HuH-7 (cell line): ENCODE data around the gene SGPL1.
"Not testable (repeated sequence)": the region's sequence is repeated elsewhere in the genome, so short reads cannot be mapped to it uniquely, and the experiment has no call there.

Source experiments
- DNase-seq: peaks from one replicate; pipeline ENCODE4 v3.0.0; 2011; ENCODE audit warnings: low spot score

Gene SGPL1

DNA sequence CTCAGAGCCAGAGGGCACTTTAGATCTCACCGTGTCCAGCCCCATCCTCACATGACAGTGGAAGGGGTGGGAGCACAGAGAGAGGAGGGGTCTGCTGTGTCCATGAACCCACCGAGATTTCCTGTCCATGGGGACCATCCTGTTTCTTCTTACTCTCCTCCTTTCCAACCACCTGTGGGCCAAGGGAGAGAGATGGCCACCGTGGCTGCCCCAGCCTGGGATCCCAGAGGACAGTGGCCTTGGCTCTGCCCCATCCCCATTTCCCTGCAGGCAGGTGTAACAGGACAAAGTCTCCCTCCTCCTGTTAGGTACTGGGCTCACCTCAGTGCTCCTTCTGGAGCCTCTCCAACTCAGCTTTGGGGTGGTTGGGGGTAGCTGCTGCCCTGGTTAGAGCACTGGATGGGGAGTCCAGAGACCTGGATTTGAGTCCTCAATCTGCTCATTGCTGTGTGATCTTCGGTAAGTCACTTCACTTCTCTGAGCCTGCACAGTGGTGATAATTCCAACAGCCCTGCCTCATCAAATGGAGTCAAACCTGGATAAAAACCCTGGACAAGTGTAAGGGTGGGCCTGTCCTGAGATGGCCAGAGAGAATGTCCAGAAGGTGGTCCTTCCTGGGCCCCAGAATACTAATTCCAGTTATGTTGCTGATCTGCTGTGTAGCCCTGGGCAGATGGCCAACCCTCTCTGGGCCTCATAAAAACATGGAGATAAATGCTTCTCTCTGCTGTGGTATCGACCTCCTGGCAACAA lies 90.5 kb downstream of the SGPL1 start:
- DNase-seq: no peak

DNA sequence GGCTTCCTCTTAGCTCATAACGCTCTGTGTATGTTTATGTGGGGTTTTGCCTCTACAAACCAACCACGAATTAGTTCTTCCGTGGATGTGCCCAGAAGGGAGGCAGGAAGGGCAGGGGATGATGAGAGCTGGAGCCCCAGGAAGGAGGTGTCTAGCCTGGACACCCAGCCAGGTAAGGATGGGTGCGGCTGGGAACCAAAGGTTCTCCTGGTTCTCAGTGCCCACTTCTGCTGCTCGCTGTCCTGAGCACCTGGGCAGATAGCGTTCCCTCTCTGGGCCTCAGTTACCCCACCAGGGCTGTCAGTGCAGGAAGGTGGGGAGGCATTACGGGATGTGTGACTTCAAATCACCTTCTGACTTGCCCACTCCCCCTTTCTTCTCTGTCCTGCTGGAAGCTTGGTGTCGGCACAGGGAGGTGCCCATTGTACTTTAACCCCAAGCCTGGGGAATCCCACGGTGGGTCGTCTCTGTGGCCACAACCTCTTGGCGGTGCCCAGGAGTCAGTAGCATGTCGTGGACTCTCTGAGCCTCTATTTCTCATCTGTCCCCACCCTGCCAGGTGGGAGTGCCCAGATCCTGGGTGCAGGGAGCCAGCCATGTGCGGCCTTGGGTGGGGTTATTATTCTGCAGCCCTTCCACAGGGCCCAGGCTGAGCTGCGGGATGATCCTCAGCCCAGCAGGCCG lies 91.3 kb downstream of the SGPL1 start:
- no peak for DNase-seq

DNA sequence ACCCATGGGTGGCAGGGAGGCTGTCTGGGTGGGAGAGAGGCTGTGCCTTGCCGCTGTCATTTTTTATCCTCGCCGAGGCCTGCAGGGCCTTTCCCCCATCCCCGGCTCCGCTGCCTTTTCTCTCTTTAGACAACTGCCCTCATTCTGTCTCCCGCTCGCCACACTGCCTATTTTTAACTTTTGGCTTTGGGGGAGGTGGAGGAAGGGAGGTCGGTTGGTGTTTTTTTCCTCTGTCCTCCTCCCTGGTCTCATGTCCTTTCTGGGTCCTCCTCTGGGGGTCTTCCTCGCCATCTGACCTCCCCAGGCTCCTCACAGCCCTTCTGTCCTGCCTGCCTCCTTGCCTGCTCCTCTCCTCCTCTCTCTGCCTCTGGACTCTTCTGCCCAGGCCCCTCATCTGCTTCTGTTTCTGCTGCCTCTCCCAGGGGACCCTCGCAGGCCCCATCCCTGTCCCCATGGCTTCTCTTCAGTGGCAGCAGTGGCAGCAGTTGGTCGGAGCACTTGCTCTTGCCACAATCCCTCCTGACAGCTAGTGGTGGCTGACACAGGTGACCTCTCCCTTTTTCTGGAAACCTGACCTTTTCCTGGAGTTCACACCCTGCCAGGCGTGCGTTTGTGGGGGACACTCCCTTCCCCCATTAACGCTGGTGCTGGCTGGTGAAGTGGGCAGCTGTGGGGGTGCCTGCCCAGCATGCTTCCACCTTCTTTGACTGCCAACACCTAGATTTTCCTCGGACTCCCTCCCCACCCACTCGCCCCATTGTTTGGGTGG lies 92.1 kb downstream of the SGPL1 start:
- DNase-seq: no peak

DNA sequence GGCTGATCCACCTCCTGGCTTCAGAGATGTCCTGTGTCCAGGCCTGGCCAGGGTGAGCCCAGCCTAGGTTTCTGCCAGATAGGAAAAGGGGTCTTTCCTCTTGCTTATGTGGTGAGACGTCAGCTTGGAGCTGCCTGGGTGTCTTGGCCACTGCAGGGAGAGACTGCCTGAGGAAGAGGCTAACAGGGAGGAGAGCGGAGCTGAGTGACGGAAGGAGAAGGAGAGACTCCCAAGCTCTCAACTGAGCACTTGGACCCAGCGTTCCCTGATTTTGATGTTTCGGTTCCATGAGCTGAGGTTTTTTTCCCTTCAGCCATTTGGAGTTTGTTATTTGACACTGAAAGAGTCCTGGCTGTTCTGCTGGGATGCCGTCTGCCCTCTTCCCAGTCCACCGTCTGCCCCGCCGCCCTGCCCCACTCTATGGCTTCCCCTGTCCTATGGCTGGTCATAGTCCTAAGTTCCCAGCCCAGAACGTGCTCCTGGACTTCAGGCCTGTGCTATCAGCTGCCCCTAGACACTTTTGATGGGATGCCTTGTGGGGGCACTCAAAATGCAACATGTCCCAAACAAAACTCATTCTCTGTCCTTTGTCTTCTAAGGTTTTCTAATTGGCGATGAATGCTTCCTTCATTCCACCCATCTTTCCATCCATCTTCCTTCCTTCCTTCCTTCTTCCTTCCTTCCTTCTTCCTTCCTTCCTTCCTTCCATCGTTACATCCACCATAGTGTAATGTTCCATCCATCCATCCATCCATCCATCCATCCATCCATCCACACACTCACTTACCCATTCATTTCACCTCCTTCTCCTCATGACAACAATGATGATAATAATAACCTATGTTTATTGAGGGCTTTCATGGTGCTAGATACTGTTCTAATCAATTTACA lies 92.9 kb downstream of the SGPL1 start:
- DNase-seq: no peak

DNA sequence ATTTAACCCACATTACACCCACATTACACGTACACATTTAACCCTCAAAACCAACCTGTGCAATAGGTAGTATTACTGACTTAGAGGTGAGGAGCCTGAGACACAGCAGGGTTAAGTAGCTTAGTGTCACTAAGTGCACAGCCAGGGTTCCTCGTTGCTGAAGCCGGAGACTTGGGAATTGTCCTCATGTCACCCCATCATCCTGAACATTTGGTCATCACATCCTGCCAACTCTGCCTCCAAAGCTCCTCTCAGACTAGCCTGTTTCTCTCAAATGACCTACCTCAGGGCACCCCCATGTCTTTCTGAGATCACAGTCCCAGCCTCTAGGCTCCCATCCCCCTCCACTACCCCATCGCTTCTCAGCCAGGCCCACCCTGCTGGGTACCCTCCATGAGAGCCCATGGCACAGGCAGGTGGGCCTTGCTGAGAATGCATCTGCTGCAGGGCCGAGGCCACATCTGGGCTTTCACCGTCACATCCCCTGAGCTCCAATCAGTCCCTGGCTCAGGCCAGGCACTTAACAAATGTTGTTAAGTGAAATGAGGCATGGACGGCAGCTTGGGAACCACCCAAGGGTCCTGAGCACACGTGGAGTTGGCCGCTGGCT lies 93.7 kb downstream of the SGPL1 start:
- DNase-seq: no peak

DNA sequence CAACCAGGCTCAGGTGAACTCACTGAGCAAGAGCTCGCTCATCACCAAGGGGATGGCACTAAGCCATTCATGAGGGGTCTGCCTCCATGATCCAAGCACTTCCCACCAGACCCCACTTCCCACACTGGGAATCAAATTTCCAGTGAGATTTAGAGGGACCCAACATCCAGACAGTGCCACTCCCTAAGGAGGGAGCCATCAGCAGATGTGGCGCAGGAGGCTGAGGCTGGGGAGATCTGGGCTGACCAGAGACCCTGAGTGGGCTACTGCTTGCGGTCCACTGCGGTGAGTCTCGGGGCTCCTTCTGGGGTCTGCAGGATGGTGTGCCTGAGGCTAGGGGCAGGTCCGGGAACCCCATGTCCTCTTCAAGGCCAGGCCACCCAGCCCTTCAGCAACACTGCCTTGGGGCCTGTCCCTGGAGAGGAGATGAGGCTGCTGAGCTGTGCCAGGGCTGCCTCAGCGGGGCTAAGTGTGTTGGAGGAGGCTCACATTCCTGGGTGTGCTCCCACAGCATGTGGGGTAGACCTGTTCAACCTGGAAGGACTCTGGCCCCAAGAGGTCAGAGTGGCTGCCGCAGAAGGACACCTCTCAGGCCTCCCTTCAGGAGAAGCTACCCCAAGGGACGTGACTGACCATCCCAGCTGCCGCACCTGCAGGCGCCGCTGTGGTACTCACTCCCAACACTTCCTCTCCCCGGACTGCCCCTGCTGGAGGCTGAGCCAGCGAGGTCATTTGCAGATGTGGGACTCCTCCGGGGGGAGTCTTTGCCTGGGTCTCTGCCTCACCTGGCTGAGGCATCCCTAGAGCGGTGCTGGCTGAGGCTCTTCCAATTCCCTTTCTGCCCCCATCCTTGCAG lies 95.0 kb downstream of the SGPL1 start:
- DNase-seq: no peak

DNA sequence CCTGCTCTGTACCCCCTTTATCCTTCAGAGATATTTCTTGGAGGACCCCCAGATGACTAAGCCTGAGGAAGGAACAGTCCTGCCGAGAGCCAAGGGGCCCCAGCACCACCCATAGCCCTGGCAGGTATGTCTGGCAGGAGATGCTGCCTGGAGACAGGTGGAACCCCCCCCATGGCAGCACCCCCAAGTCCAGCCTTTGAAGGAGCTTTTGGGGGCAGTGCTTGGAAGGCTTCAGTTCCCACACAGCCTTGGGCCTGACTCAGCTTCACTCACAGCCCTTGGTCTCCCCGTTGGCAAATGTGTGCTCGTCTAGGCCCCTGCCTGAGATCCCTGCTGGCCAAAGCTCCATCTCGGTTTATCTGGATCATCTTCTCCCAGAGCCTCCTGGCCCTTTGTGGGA lies 95.6 kb downstream of the SGPL1 start:
- DNase-seq: no peak

DNA sequence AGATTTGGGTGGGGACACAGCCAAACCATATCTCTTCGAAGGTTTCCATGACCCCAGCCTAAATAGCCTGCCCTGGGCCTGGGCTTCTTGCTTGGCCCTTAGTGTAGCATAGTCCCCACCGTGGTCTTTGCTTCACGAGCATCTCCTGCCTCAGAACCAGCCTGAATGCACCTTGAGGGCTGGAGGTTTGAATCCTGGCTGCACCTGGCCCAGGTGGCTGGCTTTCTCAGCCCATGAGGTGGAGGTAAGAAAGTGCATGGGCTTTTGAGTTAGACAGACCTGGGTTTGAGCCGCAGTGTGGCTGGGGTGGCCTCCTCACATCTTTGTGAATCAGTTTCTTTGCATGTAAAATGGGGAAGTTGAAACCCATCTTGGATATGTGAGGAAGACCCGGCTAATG lies 96.8 kb downstream of the SGPL1 start:
- DNase-seq: no peak

DNA sequence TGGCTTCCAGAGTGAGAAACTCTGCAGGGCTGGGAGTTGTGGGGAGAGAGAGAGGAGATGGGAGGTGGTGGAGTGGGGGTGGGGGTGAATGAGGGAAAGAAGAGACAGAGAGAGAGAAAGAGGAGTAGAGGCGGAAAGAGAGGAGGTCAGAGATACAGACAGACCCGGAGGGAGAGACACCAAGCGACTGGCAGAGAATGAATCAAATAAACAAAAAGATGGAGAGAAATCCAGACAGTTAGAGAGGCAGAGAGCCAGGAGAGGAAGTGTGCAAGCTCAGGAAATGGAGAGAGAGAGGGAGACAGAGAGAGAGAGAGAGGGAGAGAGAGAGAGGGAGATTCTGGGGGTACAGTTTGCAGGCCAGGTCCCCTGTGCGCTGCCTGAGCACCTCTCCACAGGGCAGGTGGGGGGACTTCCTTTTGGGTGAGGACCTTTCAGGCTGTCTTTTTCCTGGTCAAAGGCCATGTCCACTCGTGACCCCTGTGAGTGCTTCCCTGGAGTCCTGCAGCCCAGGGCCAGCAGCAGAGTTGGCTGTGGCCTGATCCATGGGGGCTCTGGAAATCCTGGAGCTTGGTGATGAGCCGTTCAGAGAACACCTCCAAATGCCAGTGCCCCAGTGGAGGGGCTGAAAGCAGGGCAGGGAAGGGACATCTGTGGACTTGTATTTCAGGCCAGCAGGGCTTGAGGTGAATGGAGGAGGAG lies 97.6 kb downstream of the SGPL1 start:
- DNase-seq: no peak

DNA sequence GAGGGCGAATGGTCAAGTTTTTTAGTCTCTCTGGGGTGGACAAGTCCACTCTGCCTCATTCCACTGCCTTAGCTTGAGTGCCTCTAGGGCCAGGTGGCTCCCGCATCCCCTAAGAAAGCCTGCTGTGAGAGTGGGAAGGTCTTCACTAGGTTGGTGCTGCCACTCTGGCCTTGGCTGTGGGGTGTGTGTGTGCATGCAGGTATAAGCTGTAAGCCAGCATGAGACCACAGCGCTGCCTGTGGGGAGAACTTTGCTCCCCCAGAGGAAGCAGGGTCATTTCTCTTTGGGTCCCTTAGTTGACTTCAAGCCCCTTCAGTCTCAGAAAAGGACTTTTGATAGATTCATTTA lies 98.1 kb downstream of the SGPL1 start:
- no peak for DNase-seq

DNA sequence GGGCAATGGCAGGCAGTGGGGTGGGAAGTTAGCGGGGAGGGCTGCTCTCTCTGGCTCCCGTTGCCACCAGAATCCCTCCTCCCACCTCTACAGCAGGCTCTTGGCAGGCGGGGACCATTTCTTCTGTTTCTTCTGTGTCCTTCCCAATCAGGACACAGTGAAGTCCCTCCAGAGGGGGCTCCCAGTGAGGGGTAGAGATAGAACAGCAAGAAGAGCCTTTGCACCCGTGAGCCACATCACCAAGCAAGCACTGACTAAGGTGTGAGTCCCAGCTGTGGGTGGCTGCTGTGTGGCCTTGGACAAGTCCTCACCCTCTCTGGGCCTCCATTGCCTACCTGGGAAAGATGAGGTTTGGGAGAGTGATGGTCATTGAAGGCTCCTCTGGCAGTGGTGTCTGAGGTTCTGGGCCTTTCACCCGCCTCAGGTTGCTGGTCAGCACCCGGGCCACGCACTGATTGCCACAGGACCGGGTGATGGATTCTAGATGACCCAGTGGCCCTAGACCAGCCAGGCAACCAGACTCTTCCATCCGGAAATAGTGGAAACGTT lies 98.6 kb downstream of the SGPL1 start:
- DNase-seq: no peak

DNA sequence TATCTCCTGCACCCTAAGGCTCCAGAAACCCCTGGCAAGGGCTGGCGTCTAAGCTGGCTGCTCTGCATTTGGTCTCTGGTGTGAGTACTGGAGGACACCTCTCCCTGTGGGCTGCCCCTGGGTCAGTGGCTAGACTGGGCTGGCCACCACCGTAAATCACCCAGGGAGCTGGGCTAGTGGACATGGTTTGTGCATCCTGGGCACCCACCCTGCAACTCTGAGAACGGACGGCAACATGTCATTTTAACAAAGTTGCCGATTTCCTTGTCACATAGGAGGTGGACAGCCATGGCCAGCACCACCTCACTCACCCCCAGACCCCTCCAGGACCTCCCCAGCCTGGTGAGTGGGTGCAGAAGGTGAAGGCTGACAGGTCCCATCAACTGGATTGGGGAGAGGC lies 99.5 kb downstream of the SGPL1 start:
- DNase-seq: no peak

DNA sequence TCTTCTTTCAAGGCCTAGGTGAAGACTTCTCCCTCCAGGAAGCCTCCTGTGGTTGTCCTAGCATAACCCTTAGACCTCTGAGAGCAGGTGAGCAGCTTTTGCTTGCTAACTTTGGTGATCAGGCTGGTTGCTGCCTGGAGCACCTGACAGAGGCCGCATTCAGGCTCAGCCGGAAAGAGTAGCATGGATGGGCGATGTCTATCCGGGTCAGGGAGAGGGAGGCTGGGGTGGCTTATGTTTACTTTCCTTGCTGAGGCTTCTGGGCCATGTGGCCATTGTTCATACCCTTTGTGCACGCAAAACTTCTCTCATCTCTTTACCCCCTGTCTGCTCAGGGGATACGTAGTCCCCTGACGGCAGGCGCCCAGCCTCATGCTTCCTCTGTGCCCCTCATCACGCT lies 100.1 kb downstream of the SGPL1 start:
- no peak for DNase-seq

DNA sequence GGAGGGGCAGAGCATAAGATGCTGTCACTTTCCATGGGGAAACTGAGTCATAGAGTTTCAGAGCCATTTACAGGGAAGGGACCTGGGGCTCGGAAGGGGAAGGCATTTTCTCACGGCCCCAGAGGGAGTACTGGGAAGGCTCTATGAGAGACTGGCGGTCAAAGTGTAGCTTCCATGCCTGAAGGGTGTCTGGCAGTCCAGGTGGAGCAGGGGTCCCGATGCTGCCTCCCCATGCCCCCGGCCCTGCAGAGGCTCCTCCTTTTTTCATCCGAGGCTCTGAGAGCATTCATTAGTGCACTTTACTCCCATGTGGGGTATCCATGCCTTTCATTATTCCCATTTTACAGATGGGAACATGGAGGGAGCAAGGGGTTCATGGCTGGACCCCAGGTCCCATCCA lies 100.5 kb downstream of the SGPL1 start:
- DNase-seq: no peak

DNA sequence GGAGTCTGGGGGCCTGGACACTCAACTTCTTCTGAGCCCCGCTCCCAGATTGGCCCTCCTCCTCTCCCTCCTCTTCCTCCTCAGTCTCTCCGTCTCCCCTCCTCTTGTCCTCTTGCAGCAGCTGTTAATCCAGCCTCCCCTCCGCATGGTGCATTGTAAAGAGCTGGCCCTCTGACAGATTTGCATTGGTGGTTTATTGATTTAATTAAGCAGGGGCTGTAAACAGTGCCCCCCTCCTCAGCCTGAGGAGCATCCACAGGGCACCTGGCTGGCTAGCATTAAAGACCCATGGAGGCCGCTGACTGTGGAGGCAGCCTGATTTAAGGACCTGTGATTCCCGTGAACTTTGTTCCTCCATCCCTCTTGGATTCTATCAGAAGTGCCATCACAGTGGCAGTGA lies 101.5 kb downstream of the SGPL1 start:
- no peak for DNase-seq

DNA sequence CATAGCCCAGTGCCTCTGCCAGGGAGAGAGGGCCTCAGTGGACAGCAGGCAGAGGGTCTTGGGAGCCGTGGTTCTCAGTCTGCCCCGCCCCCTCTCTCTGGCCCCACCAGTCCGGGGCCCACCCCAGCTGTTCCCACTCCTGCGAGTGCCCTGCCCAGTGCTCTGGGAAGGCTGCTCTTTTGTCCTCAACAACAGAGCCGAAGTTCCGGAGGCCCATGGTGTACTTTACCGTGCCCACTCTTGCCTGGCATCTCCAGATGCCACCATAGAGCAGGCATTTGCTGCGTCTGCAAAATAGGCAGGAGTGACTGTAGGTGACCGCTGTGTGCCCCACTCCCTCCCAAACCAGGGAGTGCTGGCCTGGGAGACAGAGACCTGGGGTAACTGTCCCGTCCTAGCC lies 101.9 kb downstream of the SGPL1 start:
- no peak for DNase-seq

DNA sequence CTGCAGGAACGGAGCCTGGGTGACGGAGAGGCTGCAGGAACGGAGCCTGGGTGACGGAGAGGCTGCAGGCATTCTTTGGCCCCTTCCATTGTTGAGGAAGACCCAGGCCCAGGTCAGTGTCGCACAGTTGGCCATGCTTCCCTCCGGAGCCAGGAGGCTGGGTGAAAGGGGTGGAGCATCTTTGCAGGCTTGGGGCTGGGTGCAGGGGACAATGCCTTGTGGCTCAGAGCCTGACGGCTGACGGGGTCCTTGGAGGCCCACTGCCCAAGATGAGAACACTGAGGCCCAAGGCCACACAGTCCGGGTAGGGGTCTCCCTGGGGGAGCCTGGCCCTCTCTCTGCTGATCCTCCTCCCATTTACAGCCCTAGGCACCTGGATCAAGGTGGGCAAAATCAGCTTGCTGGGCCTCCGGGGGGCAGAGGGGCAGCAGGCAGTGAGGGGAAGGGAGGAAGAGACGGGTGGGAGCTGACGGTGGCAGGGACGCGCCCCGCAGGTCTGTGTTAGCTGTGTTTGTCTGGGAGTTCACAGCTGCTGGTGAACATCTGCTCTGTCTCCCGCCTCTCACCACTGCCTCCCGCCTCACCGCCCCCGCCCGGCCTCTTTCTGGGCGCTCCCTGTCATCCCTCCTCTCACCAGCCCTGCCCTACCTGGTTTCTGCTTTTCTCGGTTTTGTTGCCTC lies 103.2 kb downstream of the SGPL1 start:
- no peak for DNase-seq

DNA sequence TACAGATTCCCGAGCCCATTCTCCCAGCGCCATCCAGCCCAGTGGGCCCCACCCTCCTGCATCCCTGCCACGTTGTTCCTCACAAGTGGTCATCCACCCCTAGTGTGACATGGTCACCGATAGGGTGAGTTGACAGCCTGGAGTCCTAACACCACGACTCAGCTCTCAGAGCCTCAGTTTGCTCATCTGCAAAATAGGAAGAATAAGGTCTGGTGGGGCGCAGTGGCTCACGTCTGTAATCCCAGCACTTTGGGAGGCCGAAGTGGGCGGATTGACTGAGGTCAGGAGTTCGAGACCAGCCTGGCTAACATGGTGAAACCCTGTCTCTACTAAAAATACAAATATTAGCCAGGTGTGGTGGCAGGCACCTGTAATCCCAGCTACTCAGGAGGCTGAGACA lies 104.2 kb downstream of the SGPL1 start:
- not testable (repeated sequence) for DNase-seq

DNA sequence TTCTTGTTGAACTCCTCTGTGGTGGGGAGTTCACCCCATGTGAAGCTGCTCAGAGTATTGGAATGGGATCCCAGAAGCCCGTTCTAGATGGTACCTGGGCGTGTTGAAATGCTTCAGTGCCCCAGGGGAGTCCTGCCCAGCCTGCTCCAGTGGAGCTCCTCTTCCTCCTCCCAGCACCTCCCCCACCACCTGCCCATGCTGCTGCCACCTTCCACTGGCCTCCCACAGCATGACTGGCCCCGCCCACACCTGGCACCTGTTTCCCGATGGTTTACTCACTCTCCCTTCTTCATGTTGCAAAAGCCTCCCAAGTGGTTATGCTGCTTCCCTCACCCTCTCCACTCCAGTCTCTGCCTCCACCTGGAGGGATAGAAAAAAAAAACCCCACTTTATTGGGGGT lies 104.8 kb downstream of the SGPL1 start:
- DNase-seq: no peak
